Breast epithelium (tissue), 3 donors: Measurements from ENCODE around the gene ZNF780A.

Source experiments
- CTCF ChIP-seq, 3 donors: fragments of 450-650 bp; IDR thresholded peaks; one replicate each; pipeline ENCODE4 v1.5.1; 2016 to 2017; ENCODE audit warnings: antibody characterized with exemption in 3 of 3, mild to moderate bottlenecking in 3 of 3, moderate library complexity in 3 of 3
- POLR2A ChIP-seq: fragments of 450-650 bp; IDR thresholded peaks from one replicate; pipeline ENCODE4 v1.6.1; 2016; ENCODE audit warnings: antibody characterized with exemption, mild to moderate bottlenecking, moderate library complexity
- POLR2AphosphoS5 ChIP-seq, 3 donors: sonication (generic); formaldehyde crosslinking; IDR thresholded peaks; one replicate each; pipeline ENCODE4 v1.6.1; 2017; ENCODE audit warnings: antibody characterized with exemption in 3 of 3

- no peak for TF ChIP-seq CTCF (IDR thresholded peaks at IDR 0.05)
- no peak for TF ChIP-seq POLR2A
- TF ChIP-seq POLR2AphosphoS5 (IDR thresholded peaks at IDR 0.05) = no peak
Measured at GRCh38 chr19:40129425-40129824, 38.7 kb upstream of the ZNF780A start.
